Measurements from ENCODE around the gene GTF2H2.
"Not testable (repeated sequence)": the region's sequence is repeated elsewhere in the genome, so short reads cannot be mapped to it uniquely, and the experiment has no call there.

GTF2H2 gene

DNA sequence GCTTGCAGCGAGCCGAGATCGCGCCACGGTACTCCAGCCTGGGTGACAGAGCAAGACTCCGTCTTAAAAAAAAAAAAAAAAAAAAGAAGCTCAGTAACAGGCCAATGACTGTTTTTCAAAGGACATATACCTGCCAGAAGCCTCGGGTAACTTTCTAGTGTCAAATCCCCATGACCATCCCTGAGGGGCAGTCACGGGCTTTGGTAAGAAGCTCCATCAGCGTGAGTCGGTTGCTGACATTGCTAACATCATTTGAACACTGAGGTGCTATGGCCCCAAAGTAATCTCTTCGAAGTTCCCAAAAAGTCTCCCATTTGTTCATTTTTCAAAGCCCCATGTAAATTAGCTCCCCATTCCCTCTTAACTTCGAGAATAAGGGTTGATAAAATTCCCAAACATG lies 53.9 kb downstream of the GTF2H2 start:
- in situ Hi-C loops (cut with MboI; ENCODE audit: low sequenced_read_pairs): no loop called here

DNA sequence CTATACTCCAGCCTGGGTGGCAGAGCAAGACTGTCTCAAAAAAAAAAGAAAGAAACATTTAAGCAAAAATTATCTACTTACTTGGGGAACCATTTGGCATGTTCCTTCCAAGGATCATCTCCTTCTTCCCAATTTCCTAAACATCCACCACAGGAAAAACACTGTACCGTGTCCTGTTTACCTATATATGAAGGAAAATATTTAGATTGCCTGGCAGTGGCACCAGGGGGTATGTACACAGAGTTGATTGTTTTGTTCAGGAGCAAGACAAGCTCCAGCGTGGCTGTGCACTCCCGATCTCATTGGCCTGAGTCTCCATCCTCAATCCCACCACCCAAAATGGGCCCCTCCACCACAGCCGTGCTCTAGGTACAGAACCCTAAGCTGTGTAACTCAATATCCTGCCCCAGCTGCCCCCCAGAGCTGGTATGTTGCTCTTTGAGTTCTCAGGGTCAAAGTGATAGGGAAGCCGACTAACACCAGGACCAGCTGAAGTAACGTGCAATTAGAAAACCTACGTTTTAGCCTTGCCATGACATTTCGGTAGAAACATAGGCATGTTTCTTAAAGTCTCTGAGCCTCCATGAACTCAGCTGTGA lies 56.2 kb downstream of the GTF2H2 start:
- in situ Hi-C loops (cut with MboI; ENCODE audit: low sequenced_read_pairs): no loop called here

DNA sequence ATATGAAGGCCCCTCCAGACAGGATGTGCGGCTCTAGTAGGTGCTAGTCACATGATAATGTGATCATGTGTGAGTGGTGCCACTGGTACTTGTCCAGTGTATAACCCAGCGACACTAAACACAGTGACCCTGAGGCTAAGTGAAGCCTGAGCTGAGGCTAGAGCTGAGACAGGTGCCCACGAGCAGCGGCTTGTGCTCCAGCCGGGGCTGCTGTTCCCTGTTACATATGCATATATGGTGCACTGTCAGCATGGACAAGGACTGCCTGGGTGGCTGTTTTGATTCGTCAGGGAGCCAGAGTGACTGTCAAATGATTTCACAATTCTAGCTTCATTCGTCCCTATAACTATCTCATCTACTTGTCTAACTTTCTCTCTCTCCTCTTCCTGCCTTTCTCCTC lies 60.5 kb downstream of the GTF2H2 start:
- in situ Hi-C loops (cut with MboI; ENCODE audit: low sequenced_read_pairs): not testable (repeated sequence)

Data from HL-60/S4 treated with retinoic acid at 250 ng/mL for 4 days and 3 days (cell line).